HUDEP-2 (cell line): ENCODE data around the gene INTS6.
A peak's percentile ranks its signal among the peaks of the same experiment; 100 is the strongest.

Experiments used
- DNase-seq, 76 experiments: peaks; one replicate each; lab custom pipeline; 2025; ENCODE audit not compliant: unreplicated experiment in 76 of 76; lab: John Stamatoyannopoulos, UW

Gene INTS6

GRCh38 chr13:51452361-51453206, at the start of gene INTS6:
Gene INTS6 (minus strand): TSS chr13:51453036. CDS start chr13:51452525, 511 bp downstream.
- DNase-seq = peak; percentile 46 to 99 (median 98)

- DNase-seq = no peak
Measured at GRCh38 chr13:51502153-51502651, 49.4 kb upstream of the INTS6 start.

- DNase-seq = no peak
Measured at GRCh38 chr13:51501592-51502152, 48.8 kb upstream of the INTS6 start.

- DNase-seq = no peak
Measured at GRCh38 chr13:51501096-51501495, 48.3 kb upstream of the INTS6 start.

GRCh38 chr13:51500687-51501086, 47.9 kb upstream of the INTS6 start:
- DNase-seq = no peak

GRCh38 chr13:51499841-51500240, 47.0 kb upstream of the INTS6 start:
- DNase-seq = no peak

GRCh38 chr13:51495316-51495715, 42.5 kb upstream of the INTS6 start:
- DNase-seq = no peak

- DNase-seq = no peak
Measured at GRCh38 chr13:51494156-51494555, 41.3 kb upstream of the INTS6 start.

GRCh38 chr13:51488212-51488611, 35.4 kb upstream of the INTS6 start:
- DNase-seq = no peak

GRCh38 chr13:51481656-51482055, 28.8 kb upstream of the INTS6 start:
- DNase-seq = no peak

GRCh38 chr13:51479199-51479523, 26.3 kb upstream of the INTS6 start:
- no peak for DNase-seq

GRCh38 chr13:51478418-51479198, 25.8 kb upstream of the INTS6 start:
- no peak for DNase-seq

- DNase-seq = no peak
Measured at GRCh38 chr13:51477653-51478324, 25.0 kb upstream of the INTS6 start.

- no peak for DNase-seq
Measured at GRCh38 chr13:51477149-51477548, 24.3 kb upstream of the INTS6 start.

GRCh38 chr13:51475727-51476501, 23.1 kb upstream of the INTS6 start:
- no peak for DNase-seq

- DNase-seq = no peak
Measured at GRCh38 chr13:51469790-51470189, 17.0 kb upstream of the INTS6 start.

GRCh38 chr13:51467730-51468129, 14.9 kb upstream of the INTS6 start:
- no peak for DNase-seq

GRCh38 chr13:51465124-51465523, 12.3 kb upstream of the INTS6 start:
- no peak for DNase-seq

GRCh38 chr13:51457086-51457815, 4.4 kb upstream of the INTS6 start:
- DNase-seq = no peak

GRCh38 chr13:51456510-51456909, 3.7 kb upstream of the INTS6 start:
- no peak for DNase-seq
